GM12801 (cell line): ENCODE data around the gene SYDE2.

Experiments
- TF ChIP-seq, protein P1 (sequence below): IDR thresholded peaks from one replicate; pipeline ENCODE4 v1.5.1; 2011; ENCODE audit warnings: control low read depth; ENCODE audit not compliant: insufficient read length; ENCODE audit errors: extremely low read depth

Gene SYDE2

DNA sequence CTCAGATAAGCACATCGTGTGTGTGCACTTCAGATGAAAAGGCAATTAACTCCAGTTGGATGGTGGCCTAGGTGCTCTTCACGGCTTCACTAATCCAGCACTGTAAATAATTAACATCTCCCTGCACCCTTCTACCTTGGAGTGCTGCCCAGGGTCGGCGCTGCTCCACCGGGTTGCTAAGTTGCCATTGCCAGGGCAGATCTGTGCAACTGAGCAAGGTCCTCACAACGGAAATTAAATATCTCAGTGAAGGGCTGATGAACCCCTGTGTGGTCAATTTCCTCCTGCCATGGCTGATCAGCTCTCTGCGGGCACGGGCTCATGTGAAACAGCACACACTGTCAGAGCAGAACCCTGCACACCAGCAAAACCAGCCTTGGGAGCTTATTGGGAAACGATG lies 63.2 kb downstream of the SYDE2 start:
- TF ChIP-seq, protein P1, sequence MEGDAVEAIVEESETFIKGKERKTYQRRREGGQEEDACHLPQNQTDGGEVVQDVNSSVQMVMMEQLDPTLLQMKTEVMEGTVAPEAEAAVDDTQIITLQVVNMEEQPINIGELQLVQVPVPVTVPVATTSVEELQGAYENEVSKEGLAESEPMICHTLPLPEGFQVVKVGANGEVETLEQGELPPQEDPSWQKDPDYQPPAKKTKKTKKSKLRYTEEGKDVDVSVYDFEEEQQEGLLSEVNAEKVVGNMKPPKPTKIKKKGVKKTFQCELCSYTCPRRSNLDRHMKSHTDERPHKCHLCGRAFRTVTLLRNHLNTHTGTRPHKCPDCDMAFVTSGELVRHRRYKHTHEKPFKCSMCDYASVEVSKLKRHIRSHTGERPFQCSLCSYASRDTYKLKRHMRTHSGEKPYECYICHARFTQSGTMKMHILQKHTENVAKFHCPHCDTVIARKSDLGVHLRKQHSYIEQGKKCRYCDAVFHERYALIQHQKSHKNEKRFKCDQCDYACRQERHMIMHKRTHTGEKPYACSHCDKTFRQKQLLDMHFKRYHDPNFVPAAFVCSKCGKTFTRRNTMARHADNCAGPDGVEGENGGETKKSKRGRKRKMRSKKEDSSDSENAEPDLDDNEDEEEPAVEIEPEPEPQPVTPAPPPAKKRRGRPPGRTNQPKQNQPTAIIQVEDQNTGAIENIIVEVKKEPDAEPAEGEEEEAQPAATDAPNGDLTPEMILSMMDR: no peak

DNA sequence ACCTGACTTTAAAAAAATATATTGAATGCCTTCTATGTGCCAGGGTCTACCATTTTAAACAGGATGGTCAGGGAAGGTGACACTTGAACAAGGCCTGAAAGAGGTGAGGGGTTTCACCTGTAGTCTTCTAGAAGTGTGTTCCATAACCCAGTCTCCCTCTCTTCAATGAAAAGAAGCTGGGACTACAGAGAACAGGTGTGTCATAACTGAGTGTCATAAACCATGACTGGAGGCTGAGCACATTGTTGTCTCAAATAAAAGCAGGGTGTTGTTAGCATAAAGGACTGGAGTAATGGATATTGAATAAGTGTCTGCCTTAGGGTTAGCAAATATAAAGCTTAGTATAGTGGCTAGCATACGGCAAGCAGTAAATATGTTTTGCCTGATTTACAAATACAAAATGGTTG lies 65.4 kb downstream of the SYDE2 start:
- TF ChIP-seq, protein P1: no peak

DNA sequence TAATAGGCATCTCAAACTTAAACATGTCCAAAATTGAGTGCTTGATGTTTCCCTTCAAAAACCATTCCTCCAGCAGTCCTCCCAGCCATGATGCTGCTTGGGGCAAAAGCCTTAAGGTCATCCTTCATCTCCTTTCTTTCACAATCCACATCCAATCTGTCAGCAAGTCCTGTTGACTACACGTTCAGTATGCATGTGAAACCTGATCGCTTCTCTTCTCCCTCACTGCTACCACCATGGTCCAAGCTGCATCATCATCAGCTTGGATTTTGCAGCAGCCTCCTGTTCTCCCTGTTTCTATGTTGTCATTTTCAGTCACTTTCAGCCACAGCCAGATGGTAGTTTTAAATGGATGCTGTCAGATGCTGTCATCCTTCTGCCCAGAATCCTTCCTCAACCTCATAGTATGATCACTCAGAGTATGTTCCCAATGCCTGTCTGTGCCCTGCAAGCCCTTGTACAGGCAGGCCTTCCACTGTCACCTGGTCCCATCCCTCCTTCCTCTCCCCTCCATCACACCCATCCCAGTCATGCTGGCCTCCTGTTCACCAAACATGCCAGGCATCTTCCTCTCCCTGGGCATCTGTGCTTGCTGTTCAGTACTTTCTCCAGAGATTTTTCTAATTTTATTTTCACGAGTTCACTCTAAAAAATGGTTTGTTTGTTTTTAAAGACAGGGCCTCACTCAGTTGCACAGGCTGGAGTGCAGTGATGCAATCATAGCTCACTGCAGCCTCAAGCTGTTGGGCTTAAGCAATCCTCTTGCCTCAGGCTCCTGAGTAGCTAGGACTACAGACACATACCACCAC lies 66.0 kb downstream of the SYDE2 start:
- TF ChIP-seq, protein P1: no peak

DNA sequence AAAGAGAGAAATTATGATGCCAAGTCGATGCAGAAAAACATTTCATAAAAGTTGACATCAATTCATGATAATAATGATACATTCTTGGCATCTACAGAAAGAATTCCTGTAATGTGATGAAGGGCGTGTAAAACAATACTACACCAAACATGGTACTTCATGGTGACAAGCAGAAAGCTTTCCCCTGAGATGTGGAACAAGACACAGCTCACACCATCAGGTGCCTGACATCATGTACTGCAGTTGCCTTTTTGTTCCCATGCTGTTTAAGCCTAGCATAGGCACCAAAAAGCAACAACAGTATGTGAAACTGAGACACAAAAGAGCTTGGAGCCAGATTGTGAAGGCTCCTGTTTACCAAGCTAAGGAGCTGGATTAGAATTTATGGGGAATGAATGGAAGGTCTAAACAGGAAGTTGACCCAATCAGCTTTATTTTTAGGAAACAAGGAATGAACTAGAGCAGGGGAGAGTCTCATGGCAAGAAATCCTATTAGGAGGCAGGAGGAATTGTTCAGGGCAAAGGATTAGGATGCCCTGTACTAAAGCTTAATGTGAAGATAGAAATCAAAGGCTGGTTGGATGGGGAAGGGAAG lies 67.2 kb downstream of the SYDE2 start:
- TF ChIP-seq, protein P1: no peak

DNA sequence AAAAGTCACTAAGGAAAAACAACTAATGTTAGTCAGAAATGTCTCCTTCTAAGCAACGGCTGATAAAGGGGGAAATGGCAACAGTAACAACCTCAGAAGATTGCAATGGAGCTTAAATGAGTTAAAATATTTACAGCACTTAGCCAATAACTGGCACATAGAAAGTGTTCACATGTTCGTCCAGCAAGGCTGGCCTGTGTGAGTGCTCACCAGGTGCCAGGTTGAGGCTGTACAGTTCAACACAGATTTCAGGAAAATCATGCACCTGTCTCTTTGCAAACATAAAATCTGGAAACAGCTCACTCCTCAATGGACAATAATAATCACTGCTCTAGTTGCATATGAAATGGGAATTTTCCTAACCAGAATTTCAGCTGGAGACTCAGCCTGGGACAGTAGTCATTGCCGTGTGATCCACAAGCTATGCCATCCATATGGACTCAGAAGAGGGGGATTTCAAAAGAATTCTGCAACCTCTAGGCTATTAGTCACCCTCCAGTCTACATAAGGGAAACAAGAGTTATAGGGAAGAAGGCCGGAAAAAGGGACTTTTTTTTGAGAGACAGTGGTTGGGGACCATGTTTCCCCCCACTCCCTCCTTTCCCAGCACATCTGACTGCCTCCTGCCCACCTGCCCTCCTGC lies 68.6 kb downstream of the SYDE2 start:
- TF ChIP-seq, protein P1: no peak

DNA sequence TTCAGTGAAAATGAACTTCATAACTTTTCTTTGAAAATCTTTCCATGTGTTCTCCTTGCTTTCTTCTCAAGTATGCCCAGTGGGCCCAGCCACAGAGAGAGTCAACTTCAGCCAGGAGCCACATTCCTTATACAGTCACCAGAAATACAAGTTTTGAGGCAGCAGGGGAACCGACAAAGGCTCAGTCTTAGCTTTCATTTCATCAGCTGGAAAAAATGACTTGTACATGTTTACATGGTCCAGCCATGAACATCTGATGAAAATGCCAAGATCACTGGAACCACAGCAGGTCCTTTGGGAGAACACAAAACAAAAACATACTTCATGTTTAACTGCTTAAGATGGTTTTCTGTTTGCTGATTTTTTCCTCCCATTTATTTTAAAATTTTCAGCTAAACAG lies 72.5 kb downstream of the SYDE2 start:
- TF ChIP-seq, protein P1: no peak

DNA sequence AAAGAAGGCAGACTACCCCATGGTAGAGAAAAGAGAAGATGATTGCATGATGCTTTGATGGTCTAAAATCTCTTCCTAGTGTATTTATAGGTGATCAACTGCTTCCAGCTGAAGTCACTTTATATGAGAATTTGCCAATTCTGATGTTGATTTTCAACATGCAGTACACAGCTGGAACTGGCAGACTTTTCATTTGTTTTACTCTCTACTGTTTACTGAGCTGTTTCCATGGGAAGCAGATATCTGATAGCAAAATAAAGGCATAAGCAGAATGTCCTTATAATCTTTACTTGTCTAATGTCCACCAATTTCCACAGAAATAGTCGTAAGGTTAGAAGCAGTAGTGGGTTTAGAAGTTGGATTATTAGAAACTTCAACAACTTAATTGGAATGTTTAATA lies 74.9 kb downstream of the SYDE2 start:
- TF ChIP-seq, protein P1: no peak
